HG02981 (cell line): ENCODE measurements around the gene RBAK.
A peak's percentile ranks its signal among the peaks of the same experiment; 100 is the strongest.
"Not testable (repeated sequence)": the region's sequence is repeated elsewhere in the genome, so short reads cannot be mapped to it uniquely, and the experiment has no call there.

Experiments used
- ATAC-seq: cut with Tn5 transposase; IDR thresholded peaks from one replicate; pipeline ENCODE4 v1.9.1; 2021; ENCODE audit warnings: mild to moderate bottlenecking, moderate library complexity; ENCODE audit not compliant: unreplicated experiment

Gene RBAK

DNA sequence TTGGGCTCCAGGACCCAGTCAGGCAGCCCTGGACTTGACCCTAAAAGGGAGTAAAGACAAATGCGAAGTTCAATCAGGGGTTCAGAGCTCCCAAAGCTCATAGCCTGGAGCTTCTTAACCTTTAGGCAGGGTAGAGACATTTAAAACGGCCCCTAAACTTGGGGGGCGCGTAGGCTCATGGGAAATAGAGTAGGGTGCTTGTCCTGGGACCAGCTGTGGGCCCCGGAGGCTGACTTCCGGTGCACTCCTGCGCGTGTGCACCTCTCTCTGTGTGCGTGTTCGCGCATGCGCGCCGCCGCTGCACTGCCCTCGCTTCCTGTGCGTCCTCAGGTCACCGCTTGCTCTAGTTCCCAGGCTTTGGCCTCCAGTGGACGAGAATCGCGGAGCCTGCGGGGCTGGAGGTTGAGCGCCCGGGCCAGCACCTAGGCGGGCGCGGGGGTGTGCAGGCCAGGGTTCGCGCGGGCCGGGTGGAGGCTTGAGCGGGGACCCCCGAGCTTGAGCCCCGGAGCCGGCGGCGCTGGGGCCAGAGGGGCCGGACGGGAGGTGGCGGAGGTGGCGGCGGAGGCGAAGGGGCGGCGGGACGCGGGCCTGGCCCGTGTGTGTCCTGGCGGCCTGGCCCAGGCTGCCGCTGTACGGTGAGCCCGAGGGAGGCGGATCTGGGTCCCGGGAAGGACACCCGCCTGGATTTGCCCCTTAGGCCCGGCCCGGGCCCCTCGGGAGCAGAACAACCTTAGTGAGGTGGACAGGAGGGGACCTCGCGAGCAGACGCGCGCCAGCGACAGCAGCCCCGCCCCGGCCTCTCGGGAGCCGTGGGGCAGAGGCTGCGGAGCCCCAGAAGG, at the start of gene RBAK:
Gene RBAK, plus strand, starts transcription at position 303 of the 839 bp plus-strand sequence. CDS start 2,217 bp downstream, outside the sequence.
- peak; percentile 99 for ATAC-seq

DNA sequence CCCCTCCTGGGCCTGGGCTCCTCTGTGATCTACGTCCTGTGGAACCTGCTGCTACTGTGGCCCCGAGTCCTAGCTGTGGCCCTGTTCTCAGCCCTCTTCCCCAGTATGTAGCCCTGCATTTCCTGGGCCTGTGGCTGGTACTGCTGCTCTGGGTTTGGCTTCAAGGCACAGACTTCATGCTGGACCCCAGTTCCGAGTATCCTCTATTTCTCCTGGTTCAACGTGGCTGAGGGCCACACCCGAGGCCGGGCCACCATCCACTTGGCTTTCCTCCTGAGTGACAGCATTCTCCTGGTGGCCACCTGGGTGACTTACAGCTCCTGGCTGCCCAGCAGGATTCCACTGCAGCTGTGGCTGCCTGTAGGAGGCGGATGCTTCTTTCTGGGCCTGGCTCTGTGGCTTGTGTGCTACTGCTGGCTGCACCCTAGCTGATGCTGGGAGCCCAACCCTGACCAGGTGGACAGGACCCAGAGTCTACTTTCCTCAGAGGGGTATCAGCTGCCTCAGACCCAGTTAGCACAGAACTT, 48.9 kb upstream of the RBAK start:
- no peak for ATAC-seq

DNA sequence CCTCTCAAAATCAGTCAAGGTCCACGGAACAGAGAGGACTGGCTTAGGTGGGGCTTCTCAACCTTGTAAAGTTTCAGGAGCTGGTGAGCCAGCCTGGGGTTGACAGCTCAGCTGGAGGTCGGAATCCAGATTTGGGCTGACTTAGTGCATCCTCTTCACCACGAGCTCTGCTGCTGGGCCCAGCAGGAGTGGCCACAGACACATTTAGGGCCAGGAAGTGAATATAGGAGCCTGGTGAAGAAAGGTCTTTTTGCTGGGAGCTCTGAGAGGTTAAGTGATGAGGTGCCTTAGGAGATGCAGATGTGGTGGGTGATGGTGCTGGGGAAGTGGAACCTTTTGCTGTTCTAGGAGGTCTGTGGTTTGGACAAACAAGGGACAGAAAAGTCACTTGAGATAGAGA, 47.4 kb upstream of the RBAK start:
- no peak for ATAC-seq

DNA sequence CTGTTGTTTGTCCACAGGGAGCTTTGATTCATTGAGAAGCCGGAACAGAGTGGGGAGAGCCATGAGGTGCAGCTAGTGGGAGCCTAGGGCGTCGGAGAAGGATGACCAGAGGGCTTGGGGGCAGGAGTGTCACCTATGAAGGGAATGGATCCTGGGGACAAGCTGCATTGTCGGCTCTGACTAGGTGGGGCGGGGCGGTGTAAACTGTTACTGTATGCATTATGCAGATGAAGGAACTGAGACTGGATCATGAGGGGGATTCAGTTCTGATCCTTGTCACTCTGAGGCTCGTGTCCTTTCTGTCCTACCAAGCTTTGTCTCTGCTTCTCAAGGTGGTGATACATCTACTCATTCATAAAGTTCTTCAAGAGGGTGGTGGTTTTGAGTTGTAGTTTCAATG, 46.8 kb upstream of the RBAK start:
- no peak for ATAC-seq

DNA sequence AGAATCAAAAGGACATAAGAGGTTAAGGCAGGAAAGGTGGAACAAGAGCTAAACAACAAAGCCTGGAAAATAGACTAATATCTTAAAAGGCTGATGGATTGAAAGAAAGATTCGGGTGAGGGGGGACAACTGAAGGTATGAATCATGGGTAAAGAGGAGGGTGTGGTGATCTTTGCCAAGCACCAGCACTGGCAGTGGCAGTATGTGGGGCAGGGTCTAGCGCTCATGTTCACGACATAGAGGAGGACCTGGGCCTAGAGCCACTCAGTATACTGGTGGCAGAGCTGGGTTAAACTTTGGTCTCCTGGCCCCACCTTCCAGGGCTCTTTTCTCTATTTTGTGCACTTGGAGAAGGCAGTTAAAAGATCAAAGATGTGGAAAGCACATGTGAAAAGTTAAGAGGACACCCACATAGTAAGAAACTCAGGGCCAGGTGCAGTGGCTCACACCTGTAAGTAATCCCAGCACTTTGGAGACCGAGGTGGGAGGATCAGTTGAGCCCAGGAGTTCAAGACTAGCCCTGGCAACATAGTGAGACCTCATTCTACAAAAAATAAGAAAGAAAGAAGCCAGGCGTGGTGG, 46.2 kb upstream of the RBAK start:
- ATAC-seq: no peak

DNA sequence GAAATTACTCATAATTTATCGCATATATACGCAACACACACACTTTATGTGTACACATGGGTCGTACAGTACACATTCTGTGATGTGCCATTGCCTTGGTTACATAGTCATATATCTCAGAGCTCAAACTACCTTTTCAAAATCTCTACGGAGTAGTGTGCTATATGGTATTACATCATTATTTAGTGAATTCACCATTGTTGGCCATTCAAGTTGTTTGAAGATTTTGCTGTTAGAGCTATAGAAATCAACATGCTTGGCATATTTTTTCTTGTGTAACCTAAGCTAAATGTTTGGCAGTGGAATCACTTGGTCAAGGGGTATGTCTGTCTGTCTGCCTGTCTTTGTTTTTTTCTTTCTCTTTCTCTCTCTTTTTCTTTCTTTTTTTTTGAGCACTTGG, 44.7 kb upstream of the RBAK start:
- ATAC-seq: no peak

DNA sequence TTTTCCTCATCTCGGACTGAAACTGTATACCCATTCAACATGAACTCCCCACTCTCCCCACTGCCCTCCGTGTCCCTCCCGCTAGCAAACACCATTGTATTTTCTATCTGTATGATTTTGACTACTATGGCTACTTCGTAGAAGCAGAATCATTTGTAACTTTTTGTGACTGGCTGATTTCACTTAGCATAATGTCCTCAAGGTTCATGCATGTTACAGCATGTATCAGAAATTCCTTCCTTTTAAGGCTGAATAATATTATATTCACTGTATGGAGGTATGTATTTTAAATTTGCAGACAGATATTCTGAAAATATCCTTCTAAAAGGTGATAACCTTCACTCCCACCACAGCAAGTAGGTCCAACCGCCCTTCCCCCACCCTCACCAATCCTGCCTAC, 43.7 kb upstream of the RBAK start:
- ATAC-seq: no peak

DNA sequence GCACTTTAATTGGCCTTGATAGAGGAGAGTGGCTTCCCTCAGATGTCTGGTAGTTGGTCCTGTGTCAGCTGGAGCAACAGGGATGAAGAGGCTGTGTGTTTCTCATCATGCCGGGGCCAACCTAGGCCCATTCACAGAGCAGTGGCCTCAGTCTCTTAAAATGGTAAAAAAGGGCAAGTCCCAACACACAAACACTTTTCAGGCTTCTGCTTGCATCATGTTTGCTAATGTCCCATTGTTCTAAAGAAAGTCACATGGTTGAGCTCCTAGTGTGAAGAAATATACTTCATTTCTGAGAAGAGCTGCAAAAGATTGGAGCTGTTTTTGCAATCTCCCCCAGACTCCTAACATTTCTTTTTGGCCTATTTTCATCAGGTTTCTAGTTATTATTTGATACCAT, 40.6 kb upstream of the RBAK start:
- ATAC-seq: no peak

DNA sequence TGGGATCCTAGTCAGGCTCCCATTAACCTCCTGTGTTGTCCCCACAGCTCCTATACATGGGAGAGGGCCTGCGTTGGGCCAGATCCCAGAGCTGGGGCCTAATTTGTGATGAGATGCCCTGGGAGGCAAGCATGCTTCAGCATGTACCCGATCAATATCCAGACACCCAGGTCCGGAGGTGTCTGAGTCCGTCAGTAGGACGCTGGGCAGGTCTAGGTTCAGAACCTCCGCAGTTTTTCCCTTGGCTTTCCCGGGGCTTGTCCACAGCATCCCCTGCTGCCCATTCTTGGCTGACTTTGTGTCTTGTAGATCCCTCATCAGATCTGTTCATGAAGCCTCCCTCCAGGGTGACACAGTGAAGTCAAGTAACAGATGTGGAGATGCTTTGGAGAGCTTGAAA, 32.7 kb upstream of the RBAK start:
- ATAC-seq: no peak

DNA sequence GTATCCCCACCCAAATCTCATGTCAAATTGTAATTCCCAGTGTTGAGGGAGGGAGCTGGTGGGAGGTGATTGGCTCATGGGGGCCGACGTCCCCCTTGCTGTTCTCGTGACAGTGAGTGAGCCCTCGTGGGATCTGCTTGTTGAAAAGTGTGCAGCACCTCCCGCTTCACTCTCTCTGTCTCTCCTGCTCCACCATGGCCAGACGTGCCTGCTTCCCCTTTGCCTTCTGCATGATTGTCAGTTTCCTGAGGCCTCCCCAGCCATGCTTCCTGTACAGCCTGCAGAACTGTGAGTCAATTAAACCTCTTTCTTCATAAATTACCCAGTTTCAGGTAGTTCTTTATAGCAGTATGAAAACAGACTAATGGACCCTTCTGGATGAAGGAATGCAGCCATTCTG, 29.7 kb upstream of the RBAK start:
- not testable (repeated sequence) for ATAC-seq

DNA sequence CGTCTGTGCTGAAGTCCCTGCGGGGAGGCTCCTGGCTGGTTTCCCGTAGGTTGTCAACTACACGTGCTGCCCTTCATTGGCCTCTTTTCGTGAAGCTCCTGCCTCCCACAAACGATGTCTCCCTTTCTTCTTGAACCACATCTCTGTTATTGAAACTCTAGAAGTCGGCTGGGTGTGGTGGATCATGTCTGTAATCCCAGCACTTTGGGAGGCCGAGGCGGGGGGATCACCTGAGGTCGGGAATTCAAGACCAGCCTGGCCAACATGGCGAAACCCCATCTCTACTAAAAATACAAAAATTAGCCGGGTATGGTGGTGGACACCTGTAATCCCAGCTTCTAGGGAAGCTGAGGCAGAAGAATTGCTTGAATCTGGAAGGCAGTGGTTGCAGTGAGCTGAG, 28.0 kb upstream of the RBAK start:
- not testable (repeated sequence) for ATAC-seq

DNA sequence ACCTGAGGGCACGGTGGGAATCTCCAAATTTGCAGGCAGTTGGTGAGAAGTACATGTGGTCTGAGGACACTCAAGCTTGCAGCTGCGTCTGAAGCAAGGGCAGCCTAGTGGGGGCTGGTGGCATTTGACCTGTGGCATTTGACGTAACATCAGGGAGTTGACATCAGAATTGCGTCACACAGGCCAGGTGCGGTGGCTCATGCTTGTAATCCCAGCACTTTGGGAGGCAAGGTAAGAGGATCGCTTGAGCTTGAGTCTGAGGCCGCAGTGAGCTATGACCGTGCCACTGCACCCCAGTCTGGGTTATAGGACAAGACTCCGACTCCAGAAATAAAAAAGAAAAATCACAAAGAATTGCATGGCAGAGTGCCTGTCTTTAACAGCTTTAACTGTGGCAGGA, 25.6 kb upstream of the RBAK start:
- ATAC-seq: no peak

DNA sequence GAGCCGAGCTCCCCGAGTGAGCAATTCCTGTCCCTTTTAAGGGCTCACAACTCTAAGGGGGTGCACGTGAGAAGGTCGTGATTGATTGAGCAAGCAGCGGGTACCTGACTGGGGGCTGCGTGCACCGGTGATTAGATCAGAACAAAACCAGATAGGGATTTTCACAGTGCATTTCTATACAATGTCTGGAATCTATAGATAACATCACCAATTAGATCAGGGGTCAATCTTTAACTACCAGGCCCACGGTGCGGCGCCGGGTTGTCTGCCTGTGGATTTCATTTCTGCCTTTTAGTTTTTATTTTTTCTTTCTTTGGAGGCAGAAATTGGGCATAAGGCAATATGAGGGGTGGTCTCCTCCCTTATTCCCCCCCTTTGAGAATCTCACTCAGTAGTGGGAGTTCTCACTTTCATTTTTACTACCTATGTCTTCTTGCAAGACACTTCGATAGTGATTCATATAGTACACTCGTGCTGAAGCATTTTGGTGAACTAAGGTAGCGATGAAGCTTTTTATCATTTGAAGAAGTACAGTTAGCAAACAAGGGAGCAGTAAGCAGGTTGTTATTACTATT, 24.6 kb upstream of the RBAK start:
- ATAC-seq: not testable (repeated sequence)

DNA sequence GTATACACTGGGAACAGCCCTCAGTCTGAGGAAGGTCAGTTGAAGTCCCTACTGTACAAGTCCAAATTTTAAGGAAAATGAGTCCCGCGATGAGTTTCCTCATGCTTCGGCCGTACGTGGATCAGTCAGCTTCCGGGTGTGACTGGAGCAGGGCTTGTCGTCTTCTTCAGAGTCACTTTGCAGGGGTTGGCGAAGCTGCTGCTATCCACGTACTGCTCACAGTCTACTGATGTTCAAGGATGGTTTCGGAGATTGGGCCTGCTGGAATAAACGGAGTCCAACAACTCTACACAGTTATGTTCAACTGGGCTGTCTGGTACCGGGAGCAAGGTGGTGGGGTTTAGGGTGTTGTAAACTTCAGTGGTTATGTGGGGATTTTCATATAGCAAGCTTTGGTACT, 22.0 kb upstream of the RBAK start:
- not testable (repeated sequence) for ATAC-seq

DNA sequence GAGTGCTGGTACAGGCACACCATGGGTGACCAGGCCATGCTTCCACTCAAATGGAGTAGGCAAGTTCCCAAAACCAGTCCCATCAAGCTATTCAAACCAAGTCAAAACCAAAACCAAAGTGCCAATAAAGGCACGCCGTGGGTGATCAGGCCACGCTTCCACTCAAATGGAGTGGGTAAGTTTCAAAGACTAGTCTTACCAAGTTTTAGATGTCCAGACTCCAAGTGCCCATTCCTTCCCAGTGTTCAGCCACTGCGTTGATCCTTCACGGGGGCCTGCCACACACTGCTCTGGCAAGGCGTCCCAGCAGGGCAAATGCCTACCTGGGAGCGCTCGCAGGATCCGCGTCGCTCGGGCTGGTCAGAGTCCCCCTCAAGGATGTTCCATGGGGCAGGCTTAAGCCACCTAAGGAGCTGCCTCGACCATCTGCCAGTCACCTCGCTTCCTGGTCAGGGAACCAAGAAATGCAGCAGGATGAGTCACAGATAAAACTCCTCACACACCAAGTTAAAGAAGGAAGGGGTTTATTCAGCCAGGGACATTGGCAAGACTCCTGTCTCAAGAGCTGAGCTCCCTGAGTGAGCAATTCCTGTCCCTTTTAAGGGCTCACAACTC, 17.8 kb upstream of the RBAK start:
- ATAC-seq: not testable (repeated sequence)

DNA sequence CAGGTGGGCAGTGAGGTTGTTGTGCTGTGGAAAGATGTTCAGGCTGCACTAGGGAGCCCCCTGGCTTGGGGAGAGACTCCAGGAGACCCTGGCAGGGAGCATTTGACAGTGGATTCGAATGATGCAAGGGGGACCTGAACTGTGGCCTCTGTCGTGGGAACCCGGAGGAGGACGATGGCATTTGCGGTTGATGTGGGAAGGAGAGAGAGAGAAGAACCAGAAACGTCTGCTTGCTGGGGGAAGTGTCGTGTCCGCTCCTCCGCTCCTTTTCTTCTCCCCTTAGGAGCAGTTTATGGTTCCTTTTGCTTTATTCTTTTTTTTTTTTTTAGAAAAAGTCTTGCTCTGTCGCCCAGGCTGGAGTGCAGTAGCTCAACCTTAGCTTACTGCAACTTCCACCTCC, 12.5 kb upstream of the RBAK start:
- ATAC-seq: not testable (repeated sequence)

DNA sequence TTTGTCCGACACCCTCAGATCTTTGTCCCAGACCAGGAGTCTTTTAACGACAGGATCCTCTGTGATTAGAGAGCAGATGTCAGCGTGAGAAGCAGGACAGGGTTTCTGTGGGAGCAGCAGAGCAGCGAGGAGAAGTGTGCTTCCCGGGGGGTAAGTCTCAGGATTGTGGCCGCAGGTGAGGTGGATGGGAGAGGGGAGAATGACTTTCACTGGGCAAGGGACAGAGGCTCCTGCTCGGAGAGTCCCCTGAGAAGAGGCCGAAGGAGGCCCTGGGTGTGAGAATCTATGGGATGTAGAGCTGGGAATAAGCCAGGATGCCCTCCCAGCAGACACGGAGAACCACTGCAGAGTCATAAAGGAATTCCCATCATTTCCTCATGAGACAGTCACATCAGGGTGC, 10.4 kb upstream of the RBAK start:
- ATAC-seq: no peak

DNA sequence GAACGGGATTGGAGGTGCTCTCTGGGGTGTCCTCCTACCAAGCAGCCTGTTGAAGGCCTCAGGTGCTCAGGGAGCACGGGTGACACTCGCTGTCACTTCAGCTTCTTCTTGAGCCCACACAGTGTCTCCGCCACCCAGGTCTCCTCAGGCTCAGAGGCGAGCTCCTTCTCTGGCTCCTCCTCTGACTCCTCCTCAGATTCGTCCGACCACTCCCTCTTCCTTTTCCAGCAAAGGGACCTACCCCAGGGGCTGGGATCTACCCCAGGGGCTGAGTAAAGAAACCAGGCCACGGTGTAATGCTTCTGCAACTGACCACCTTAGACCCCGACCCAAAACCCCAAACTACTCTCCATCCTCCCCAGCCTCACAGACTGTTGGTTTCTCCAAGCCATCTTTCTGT, 9.2 kb upstream of the RBAK start:
- no peak for ATAC-seq

DNA sequence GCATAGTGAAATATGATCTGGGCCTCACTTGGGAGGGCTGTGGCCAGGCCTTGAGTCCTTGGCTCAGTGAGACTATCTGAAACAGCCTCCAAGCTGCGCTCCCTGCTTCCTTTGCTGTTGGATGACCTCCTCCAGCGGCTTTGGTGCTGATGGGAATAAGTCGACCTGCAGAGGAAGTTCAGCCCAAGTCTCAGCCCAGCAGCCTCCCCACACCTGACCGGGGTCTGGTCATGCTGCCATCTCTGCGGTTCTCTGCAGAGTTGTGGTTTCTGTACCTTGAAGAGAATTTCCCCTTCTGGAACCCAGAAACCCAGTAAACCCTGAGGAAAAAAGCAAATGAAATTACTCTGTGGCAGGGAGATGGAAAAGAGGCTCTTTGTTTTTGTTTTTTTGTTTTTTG, 4.6 kb upstream of the RBAK start:
- no peak for ATAC-seq

DNA sequence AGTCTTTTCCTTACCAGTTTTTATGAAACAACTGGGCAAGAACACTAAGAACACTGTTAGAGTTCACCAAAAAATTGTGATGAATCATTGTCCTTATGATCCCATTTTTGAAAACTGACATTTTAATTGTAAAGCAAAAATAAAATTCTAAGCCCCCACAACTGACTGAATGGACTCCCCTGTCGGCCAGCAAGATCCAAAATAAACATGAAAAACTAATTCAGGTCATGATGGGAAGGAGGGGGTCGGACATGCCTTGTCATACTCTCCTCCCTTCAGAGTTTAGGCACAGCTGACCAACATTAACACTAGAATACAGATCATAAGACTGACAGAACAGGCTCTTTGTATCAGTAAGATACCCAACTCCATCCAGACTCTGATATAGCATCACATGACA, 2.0 kb upstream of the RBAK start:
- no peak for ATAC-seq

DNA sequence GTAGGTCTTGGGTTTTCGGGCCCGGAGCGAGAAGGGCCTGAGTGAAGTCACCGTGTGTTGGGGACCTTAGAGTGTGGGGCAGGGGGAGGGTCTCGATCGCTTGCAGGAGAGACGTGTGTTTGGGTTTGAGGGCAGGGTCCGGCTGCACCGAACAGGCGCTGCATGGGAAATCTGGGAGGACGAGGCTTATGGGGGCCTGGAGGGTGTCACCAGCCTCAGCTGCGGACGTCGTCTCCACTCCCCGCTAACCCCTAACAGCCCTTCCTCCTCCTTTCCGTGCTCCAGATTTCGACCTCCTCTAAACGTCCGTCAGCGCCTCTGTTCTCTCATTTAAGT, 705 bp downstream of the RBAK start:
- ATAC-seq: not testable (repeated sequence)

DNA sequence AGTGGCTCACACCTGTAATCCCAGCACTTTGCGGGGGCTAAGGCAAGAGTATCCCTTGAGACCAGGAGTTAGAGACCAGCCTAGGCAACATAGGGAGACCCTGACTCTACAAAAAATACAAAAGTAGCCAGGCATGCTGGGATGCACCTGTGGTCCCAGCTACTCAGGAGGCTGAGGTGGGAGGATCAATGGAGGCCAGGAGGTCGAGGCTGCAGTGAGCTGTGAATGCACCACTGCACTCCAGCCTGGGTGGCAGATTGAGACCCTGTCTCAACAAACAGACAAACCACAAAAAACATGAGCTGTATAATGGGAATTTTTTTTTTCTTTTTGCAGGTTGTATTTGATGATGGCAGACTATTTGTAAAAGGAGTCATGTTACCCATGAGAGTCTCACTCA, 1.5 kb downstream of the RBAK start:
- not testable (repeated sequence) for ATAC-seq
